Left ventricle myocardium inferior (tissue), 1 donor: ENCODE results near the gene PPARD. TPM values are rescaled to one million over a fixed set of nuclear protein-coding genes. Genes with fewer than 3 reads are reported as not detected.

ENCODE experiments used
- DNase-seq: peaks from one replicate; pipeline ENCODE4 v3.0.0-alpha.2; 2020
- H3K27ac ChIP-seq: fragments of 200-600 bp; replicated peaks from 2 replicates; pipeline ENCODE4 v1.8.0; 2021
- H3K27me3 ChIP-seq: fragments of 200-600 bp; 2 replicates; pipeline ENCODE4 v1.8.0; 2021; ENCODE audit warnings: low read depth
- H3K36me3 ChIP-seq: fragments of 200-600 bp; 2 replicates; pipeline ENCODE4 v1.8.0; 2021
- H3K4me1 ChIP-seq: fragments of 200-600 bp; 2 replicates; pipeline ENCODE4 v1.8.0; 2021
- H3K4me3 ChIP-seq: fragments of 200-600 bp; 2 replicates; pipeline ENCODE4 v1.8.0; 2021; ENCODE audit warnings: mild to moderate bottlenecking, moderate library complexity
- H3K9me3 ChIP-seq: fragments of 200-600 bp; replicated peaks from 2 replicates; pipeline ENCODE4 v1.8.0; 2021
- intact Hi-C: fragments of 100-400 bp; cut with micrococcal nuclease; formaldehyde crosslinking; loops from one replicate; pipeline ENCODE4 v1.11.0; 2022
- total RNA-seq: library from RNA; stranded (reverse); fragmentation: NEBNext Ultra II Directional; extraction: Animal tissue kit (Norgen Biotek cat#: 25700); gene quantifications from one replicate; pipeline ENCODE4 v1.2.1, GENCODE V29; 2021
- TF ChIP-seq, protein P1 (sequence below): fragments of 200-600 bp; IDR thresholded peaks from 2 replicates; pipeline ENCODE4 v1.8.0; 2021; ENCODE audit warnings: antibody characterized with exemption, mild to moderate bottlenecking, borderline replicate concordance
- donor health status: DM: no; HTN: yes; CAD: no; lungs with severe emphysema.

PPARD gene
- total RNA-seq, 1 donor from 2014 or later, result 14.9 TPM

DNA sequence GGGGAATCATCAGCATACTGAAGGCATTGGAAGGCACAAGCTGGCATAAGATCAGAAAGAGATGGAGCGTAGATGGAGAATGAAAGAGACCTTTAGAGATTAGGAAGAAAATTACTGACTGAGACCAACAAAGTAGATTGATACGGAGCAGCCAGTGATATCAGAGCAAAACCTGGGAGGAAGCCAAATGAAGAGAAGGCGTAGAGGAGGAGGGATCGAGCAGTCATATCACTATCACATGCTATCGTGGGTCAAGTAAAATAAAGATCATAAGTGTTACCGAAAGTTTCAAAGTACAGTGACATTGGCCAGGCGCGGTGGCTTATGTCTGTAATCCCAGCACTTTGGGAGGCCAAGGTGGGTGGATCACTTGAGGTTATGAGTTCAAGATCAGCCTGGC is 56.2 kb downstream of the PPARD start:
- Histone ChIP-seq H3K9me3 (no peaks in the 10 kb centered on the region), H3K4me1 (peaks cover 36% of the 10 kb centered on the region)
- TF ChIP-seq, protein P1, sequence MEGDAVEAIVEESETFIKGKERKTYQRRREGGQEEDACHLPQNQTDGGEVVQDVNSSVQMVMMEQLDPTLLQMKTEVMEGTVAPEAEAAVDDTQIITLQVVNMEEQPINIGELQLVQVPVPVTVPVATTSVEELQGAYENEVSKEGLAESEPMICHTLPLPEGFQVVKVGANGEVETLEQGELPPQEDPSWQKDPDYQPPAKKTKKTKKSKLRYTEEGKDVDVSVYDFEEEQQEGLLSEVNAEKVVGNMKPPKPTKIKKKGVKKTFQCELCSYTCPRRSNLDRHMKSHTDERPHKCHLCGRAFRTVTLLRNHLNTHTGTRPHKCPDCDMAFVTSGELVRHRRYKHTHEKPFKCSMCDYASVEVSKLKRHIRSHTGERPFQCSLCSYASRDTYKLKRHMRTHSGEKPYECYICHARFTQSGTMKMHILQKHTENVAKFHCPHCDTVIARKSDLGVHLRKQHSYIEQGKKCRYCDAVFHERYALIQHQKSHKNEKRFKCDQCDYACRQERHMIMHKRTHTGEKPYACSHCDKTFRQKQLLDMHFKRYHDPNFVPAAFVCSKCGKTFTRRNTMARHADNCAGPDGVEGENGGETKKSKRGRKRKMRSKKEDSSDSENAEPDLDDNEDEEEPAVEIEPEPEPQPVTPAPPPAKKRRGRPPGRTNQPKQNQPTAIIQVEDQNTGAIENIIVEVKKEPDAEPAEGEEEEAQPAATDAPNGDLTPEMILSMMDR, result no peak

GRCh38 chr6:35400111-35400510 is 57.8 kb downstream of the PPARD start:
- Histone ChIP-seq H3K4me3 (no peak overlapping the region), H3K27ac (no peak overlapping the region), H3K9me3 (no peaks in the 10 kb centered on the region), H3K36me3 (no peaks in the 10 kb centered on the region), H3K4me1 (peaks cover 34% of the 10 kb centered on the region), H3K27me3 (no peaks in the 10 kb centered on the region)
- TF ChIP-seq, protein P1, result no peak
- no peak for DNase-seq
- intact Hi-C loops, result no loop called here

More for the DNA sequence above, 56.2 kb downstream of the PPARD start:
- H3K4me3 ChIP-seq, result no peak overlapping the region
- H3K36me3 ChIP-seq, result no peaks in the 10 kb centered on the region
- no peaks in the 10 kb centered on the region for H3K27me3 ChIP-seq
- no peak for DNase-seq
- H3K27ac ChIP-seq, result no peak overlapping the region
- intact Hi-C loops, result no loop called here

DNA sequence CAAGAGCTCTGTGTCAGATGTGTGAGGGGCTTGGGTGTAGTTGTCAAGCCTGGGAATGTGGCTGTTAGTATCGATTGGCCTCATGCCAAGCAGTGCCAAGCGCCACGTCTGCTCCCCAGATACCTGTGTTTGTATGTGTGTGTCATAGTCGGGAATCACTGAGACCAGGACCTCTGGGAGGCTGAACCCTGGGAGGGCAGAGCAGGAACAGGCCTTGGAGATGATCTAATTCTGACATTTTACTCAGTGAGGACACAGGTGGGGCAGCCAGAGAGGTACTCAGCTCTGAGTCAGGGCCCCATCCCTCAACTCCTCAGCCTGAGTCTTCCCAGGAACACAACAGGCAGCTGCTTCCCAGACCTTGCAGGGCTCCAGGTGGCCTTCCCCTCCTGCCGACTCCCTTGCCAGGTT is 58.5 kb downstream of the PPARD start:
- Histone ChIP-seq H3K27me3 (no peaks in the 10 kb centered on the region), H3K27ac (no peak overlapping the region), H3K36me3 (no peaks in the 10 kb centered on the region), H3K4me1 (peaks cover 34% of the 10 kb centered on the region), H3K4me3 (no peak overlapping the region), H3K9me3 (no peaks in the 10 kb centered on the region)
- intact Hi-C loops, result no loop called here
- no peak for DNase-seq
- TF ChIP-seq, protein P1, result no peak

GRCh38 chr6:35401514-35401913 is 59.2 kb downstream of the PPARD start:
- no peak for DNase-seq
- TF ChIP-seq, protein P1, result no peak
- H3K9me3 ChIP-seq, result no peaks in the 10 kb centered on the region
- no peak overlapping the region for H3K4me3 ChIP-seq
- no peaks in the 10 kb centered on the region for H3K36me3 ChIP-seq
- intact Hi-C loops, result no loop called here
- H3K27ac ChIP-seq, result no peak overlapping the region
- no peaks in the 10 kb centered on the region for H3K27me3 ChIP-seq
- peaks cover 34% of the 10 kb centered on the region for H3K4me1 ChIP-seq

GRCh38 chr6:35402136-35402855 is 59.9 kb downstream of the PPARD start:
- TF ChIP-seq, protein P1, result no peak
- no peak overlapping the region for H3K4me3 ChIP-seq
- H3K27me3 ChIP-seq, result no peaks in the 10 kb centered on the region
- H3K9me3 ChIP-seq, result no peaks in the 10 kb centered on the region
- H3K4me1 ChIP-seq, result peaks cover 28% of the 10 kb centered on the region
- intact Hi-C loops, result no loop called here
- H3K36me3 ChIP-seq, result no peaks in the 10 kb centered on the region
- H3K27ac ChIP-seq, result no peak overlapping the region
- DNase-seq, result no peak
